NCI-H1417 treated with DMSO at 0.1 percent for 48 hours (cell line): Measurements from ENCODE around the gene SREBF2.

Experiments used
- DNase-seq: peaks from one replicate; lab custom pipeline; 2025; lab: John Stamatoyannopoulos, UW

The SREBF2 gene

GRCh38 chr22:41832553-41833368 is at the start of gene SREBF2:
Gene SREBF2, plus strand, starts transcription at chr22:41833105. Its CDS starts 166 bp downstream, at chr22:41833271.
- peak; percentile 79 for DNase-seq

- no peak for DNase-seq
Measured at GRCh38 chr22:41787331-41787730, 45.6 kb upstream of the SREBF2 start.

GRCh38 chr22:41793871-41794270 is 39.0 kb upstream of the SREBF2 start:
- DNase-seq = no peak

GRCh38 chr22:41798736-41799135 is 34.2 kb upstream of the SREBF2 start:
- DNase-seq = no peak

GRCh38 chr22:41799486-41800347 is 33.2 kb upstream of the SREBF2 start:
- no peak for DNase-seq

GRCh38 chr22:41800348-41801146 is 32.4 kb upstream of the SREBF2 start, which contains the start of gene CCDC134:
Gene CCDC134, plus strand, starts transcription at chr22:41800679. Its CDS starts 8,212 bp downstream, at chr22:41808891.
- DNase-seq = no peak

- DNase-seq = no peak
Measured at GRCh38 chr22:41801147-41801819, 31.6 kb upstream of the SREBF2 start.

- no peak for DNase-seq
Measured at GRCh38 chr22:41801886-41802285, 31.0 kb upstream of the SREBF2 start.

GRCh38 chr22:41805639-41806038 is 27.3 kb upstream of the SREBF2 start:
- DNase-seq = no peak

GRCh38 chr22:41808400-41808799 is 24.5 kb upstream of the SREBF2 start:
- no peak for DNase-seq

GRCh38 chr22:41810022-41810421 is 22.9 kb upstream of the SREBF2 start:
- no peak for DNase-seq

- no peak for DNase-seq
Measured at GRCh38 chr22:41812805-41813545, 19.9 kb upstream of the SREBF2 start.

GRCh38 chr22:41813726-41814410 is 19.0 kb upstream of the SREBF2 start:
- no peak for DNase-seq

GRCh38 chr22:41815716-41816115 is 17.2 kb upstream of the SREBF2 start:
- no peak for DNase-seq

GRCh38 chr22:41816241-41816640 is 16.7 kb upstream of the SREBF2 start:
- DNase-seq = no peak

- no peak for DNase-seq
Measured at GRCh38 chr22:41816871-41817270, 16.0 kb upstream of the SREBF2 start.

- DNase-seq = no peak
Measured at GRCh38 chr22:41818011-41818410, 14.9 kb upstream of the SREBF2 start.

- DNase-seq = no peak
Measured at GRCh38 chr22:41818596-41818995, 14.3 kb upstream of the SREBF2 start.

GRCh38 chr22:41819257-41819656 is 13.6 kb upstream of the SREBF2 start:
- no peak for DNase-seq

- no peak for DNase-seq
Measured at GRCh38 chr22:41820447-41820846, 12.5 kb upstream of the SREBF2 start.
